Activated CD8-positive, alpha-beta T cell treated with anti-CD3 and anti-CD28 coated beads, Interleukin-2, amount 10 ng/mL, durations not matched to agents 7 days and 5 days (primary cell): Measurements from ENCODE around the gene DDC. TPM values are rescaled to one million over a fixed set of nuclear protein-coding genes. Genes with fewer than 3 reads are reported as not detected.

Source experiments
- ATAC-seq: fragments of 150-1000 bp; cut with Tn5 transposase; one replicate; pipeline ENCODE4 v1.10.0; 2021; ENCODE audit warnings: moderate library complexity
- CTCF ChIA-PET: fragments of 350-600 bp; sonication (Branson Sonifier 250); formaldehyde crosslinking; loops from one replicate; lab custom pipeline; 2021; ENCODE audit warnings: antibody characterized with exemption; lab: Charles Lee
- POLR2A ChIA-PET: fragments of 350-600 bp; sonication (Branson Sonifier 250); formaldehyde crosslinking; loops from one replicate; lab custom pipeline; 2021; ENCODE audit warnings: antibody characterized with exemption; lab: Charles Lee
- DNase-seq: peaks from one replicate; pipeline ENCODE4 v3.0.0-alpha.2; 2020
- H3K27ac Mint-ChIP-seq: one replicate; pipeline ENCODE4 v1.8.0; 2021; ENCODE audit warnings: mild to moderate bottlenecking, mixed read lengths
- H3K27me3 Mint-ChIP-seq: one replicate; pipeline ENCODE4 v1.8.0; 2021; ENCODE audit warnings: low read depth, mixed read lengths
- H3K36me3 Mint-ChIP-seq: one replicate; pipeline ENCODE4 v1.8.0; 2021; ENCODE audit warnings: low read depth, mixed read lengths
- H3K4me1 Mint-ChIP-seq: one replicate; pipeline ENCODE4 v1.8.0; 2021; ENCODE audit warnings: low read depth, mixed read lengths
- H3K4me3 Mint-ChIP-seq: one replicate; pipeline ENCODE4 v1.8.0; 2021; ENCODE audit warnings: mild to moderate bottlenecking, mixed read lengths
- H3K9me3 Mint-ChIP-seq: one replicate; pipeline ENCODE4 v1.8.0; 2022; ENCODE audit warnings: mixed read lengths; ENCODE audit not compliant: insufficient read depth
- total RNA-seq, 2 experiments: library from RNA; stranded (reverse); gene quantifications; one replicate each; pipeline ENCODE4 v1.2.3, GENCODE V29; 2021

The DDC gene
- not detected for total RNA-seq

GRCh38 chr7:50564640-50565558 is at the start of gene DDC:
DDC (minus strand) TSS chr7:50565405; CDS start chr7:50544085, 21,320 bp downstream.
- H3K9me3 Mint-ChIP-seq, result no peaks in the 10 kb centered on the region
- DNase-seq (no peak), ATAC-seq (no peak)
- H3K4me1 Mint-ChIP-seq, result no peaks in the 10 kb centered on the region
- peaks cover 11% of the 10 kb centered on the region for H3K27me3 Mint-ChIP-seq
- POLR2A ChIA-PET, result no interaction called here
- CTCF ChIA-PET, result no interaction called here
- H3K27ac Mint-ChIP-seq, result no peak within 1 kb of the TSS
- no peak within 1 kb of the TSS for H3K4me3 Mint-ChIP-seq
- no peaks in the 10 kb centered on the region for H3K36me3 Mint-ChIP-seq

GRCh38 chr7:50613473-50613872 is 48.3 kb upstream of the DDC start:
- no peak for ATAC-seq
- Mint-ChIP-seq H3K27ac (no peak overlapping the region), H3K9me3 (no peaks in the 10 kb centered on the region), H3K27me3 (peaks cover 13% of the 10 kb centered on the region), H3K4me1 (peaks cover 41% of the 10 kb centered on the region), H3K4me3 (no peak overlapping the region), H3K36me3 (peaks cover 3% of the 10 kb centered on the region)
- peak; percentile 9 for DNase-seq
- CTCF ChIA-PET, result interaction anchor here (1.7 to 3.3 kb wide), 2 partner anchors 65 to 508 kb away, joined by 4 to 14 read pairs; no protein-coding TSS in a partner anchor
- POLR2A ChIA-PET, result no interaction called here

GRCh38 chr7:50612704-50613103 is 47.5 kb upstream of the DDC start:
- Mint-ChIP-seq H3K27ac (peak overlapping the region; percentile 1), H3K36me3 (peaks cover 9% of the 10 kb centered on the region), H3K9me3 (no peaks in the 10 kb centered on the region), H3K4me1 (peaks cover 48% of the 10 kb centered on the region), H3K27me3 (peaks cover 10% of the 10 kb centered on the region), H3K4me3 (no peak overlapping the region)
- POLR2A ChIA-PET, result no interaction called here
- DNase-seq, result peak; percentile 16
- CTCF ChIA-PET, result interaction anchor here (0.9 to 5.8 kb wide), 7 partner anchors 20 to 528 kb away, joined by 3 to 37 read pairs (median 5); no protein-coding TSS in a partner anchor
- ATAC-seq, result no peak

GRCh38 chr7:50610521-50611277 is 45.5 kb upstream of the DDC start:
- DNase-seq (peak; percentile 82), ATAC-seq (peak; percentile 82)
- ChIA-PET POLR2A (no interaction called here), CTCF (interaction anchor here (1.2 to 5.8 kb wide), 4 partner anchors 22 to 518 kb away, joined by 8 to 37 read pairs (median 16); no protein-coding TSS in a partner anchor)
- H3K36me3 Mint-ChIP-seq, result peaks cover 12% of the 10 kb centered on the region
- no peaks in the 10 kb centered on the region for H3K9me3 Mint-ChIP-seq
- peak overlapping the region; percentile 12 for H3K4me3 Mint-ChIP-seq
- peaks cover 10% of the 10 kb centered on the region for H3K27me3 Mint-ChIP-seq
- peaks cover 52% of the 10 kb centered on the region for H3K4me1 Mint-ChIP-seq
- H3K27ac Mint-ChIP-seq, result peak overlapping the region; percentile 62

GRCh38 chr7:50608196-50608906 is 43.1 kb upstream of the DDC start:
- H3K4me1 Mint-ChIP-seq, result peaks cover 38% of the 10 kb centered on the region
- CTCF ChIA-PET, result interaction anchor here (0.8 to 5.8 kb wide), 7 partner anchors 12 to 140 kb away, joined by 3 to 37 read pairs (median 5); no protein-coding TSS in a partner anchor
- H3K9me3 Mint-ChIP-seq, result no peaks in the 10 kb centered on the region
- ATAC-seq, result peak; percentile 56
- H3K27ac Mint-ChIP-seq, result peak overlapping the region; percentile 30
- DNase-seq, result peak; percentile 47
- POLR2A ChIA-PET, result no interaction called here
- peaks cover 10% of the 10 kb centered on the region for H3K27me3 Mint-ChIP-seq
- peaks cover 12% of the 10 kb centered on the region for H3K36me3 Mint-ChIP-seq
- H3K4me3 Mint-ChIP-seq, result no peak overlapping the region

- CTCF ChIA-PET, result interaction anchor here (0.8 to 5.8 kb wide), 6 partner anchors 11 to 139 kb away, joined by 3 to 37 read pairs (median 5); no protein-coding TSS in a partner anchor
- H3K4me1 Mint-ChIP-seq, result peaks cover 38% of the 10 kb centered on the region
- no peak overlapping the region for H3K4me3 Mint-ChIP-seq
- H3K36me3 Mint-ChIP-seq, result peaks cover 12% of the 10 kb centered on the region
- POLR2A ChIA-PET, result no interaction called here
- ATAC-seq (no peak), DNase-seq (no peak)
- no peaks in the 10 kb centered on the region for H3K9me3 Mint-ChIP-seq
- H3K27me3 Mint-ChIP-seq, result peaks cover 6% of the 10 kb centered on the region
- H3K27ac Mint-ChIP-seq, result peak overlapping the region; percentile 27
Measured at GRCh38 chr7:50607524-50608125, 42.4 kb upstream of the DDC start.

GRCh38 chr7:50605059-50605458 is 39.9 kb upstream of the DDC start:
- ATAC-seq (no peak), DNase-seq (no peak)
- Mint-ChIP-seq H3K4me3 (no peak overlapping the region), H3K27ac (no peak overlapping the region), H3K27me3 (no peaks in the 10 kb centered on the region), H3K36me3 (peaks cover 12% of the 10 kb centered on the region), H3K4me1 (peaks cover 22% of the 10 kb centered on the region), H3K9me3 (no peaks in the 10 kb centered on the region)
- ChIA-PET POLR2A (no interaction called here), CTCF (no interaction called here)

GRCh38 chr7:50603287-50603686 is 38.1 kb upstream of the DDC start:
- H3K4me1 Mint-ChIP-seq, result peaks cover 9% of the 10 kb centered on the region
- H3K9me3 Mint-ChIP-seq, result no peaks in the 10 kb centered on the region
- peaks cover 7% of the 10 kb centered on the region for H3K36me3 Mint-ChIP-seq
- CTCF ChIA-PET, result interaction anchor here (1.4 kb wide), 1 partner anchor 30 kb away, joined by 4 read pairs; no protein-coding TSS in a partner anchor
- ATAC-seq, result no peak
- H3K4me3 Mint-ChIP-seq, result no peak overlapping the region
- H3K27ac Mint-ChIP-seq, result no peak overlapping the region
- DNase-seq, result no peak
- POLR2A ChIA-PET, result no interaction called here
- no peaks in the 10 kb centered on the region for H3K27me3 Mint-ChIP-seq

- ATAC-seq, result no peak
- no peak overlapping the region for H3K27ac Mint-ChIP-seq
- H3K4me3 Mint-ChIP-seq, result no peak overlapping the region
- no peaks in the 10 kb centered on the region for H3K36me3 Mint-ChIP-seq
- CTCF ChIA-PET, result interaction anchor here (1.1 to 1.7 kb wide), 2 partner anchors 16 to 131 kb away, joined by 3 to 7 read pairs; no protein-coding TSS in a partner anchor
- H3K9me3 Mint-ChIP-seq, result no peaks in the 10 kb centered on the region
- H3K27me3 Mint-ChIP-seq, result no peaks in the 10 kb centered on the region
- POLR2A ChIA-PET, result no interaction called here
- DNase-seq, result no peak
- H3K4me1 Mint-ChIP-seq, result peaks cover 13% of the 10 kb centered on the region
Measured at GRCh38 chr7:50599385-50599784, 34.2 kb upstream of the DDC start.

- ChIA-PET CTCF (interaction anchor here (1.1 to 2.5 kb wide), 5 partner anchors 10 to 130 kb away, joined by 3 to 15 read pairs (median 7); no protein-coding TSS in a partner anchor), POLR2A (no interaction called here)
- ATAC-seq, result no peak
- no peak overlapping the region for H3K4me3 Mint-ChIP-seq
- H3K27ac Mint-ChIP-seq, result no peak overlapping the region
- H3K36me3 Mint-ChIP-seq, result no peaks in the 10 kb centered on the region
- DNase-seq, result no peak
- H3K9me3 Mint-ChIP-seq, result no peaks in the 10 kb centered on the region
- peaks cover 20% of the 10 kb centered on the region for H3K4me1 Mint-ChIP-seq
- H3K27me3 Mint-ChIP-seq, result no peaks in the 10 kb centered on the region
Measured at GRCh38 chr7:50598460-50599343, 33.5 kb upstream of the DDC start.
